CD4-positive, alpha-beta T cell treated with Interleukin-4 for 4 hours (primary cell): ENCODE results near the gene ADARB1.
"Not testable (repeated sequence)": the region's sequence is repeated elsewhere in the genome, so short reads cannot be mapped to it uniquely, and the experiment has no call there.

ENCODE experiments used
- DNase-seq: peaks from one replicate; pipeline ENCODE4 v3.0.0-alpha.2; 2020

The ADARB1 gene

GRCh38 chr21:45074048-45074817 lies at the start of gene ADARB1:
Gene ADARB1 (plus strand): TSS chr21:45074580. CDS start chr21:45171657, 97,077 bp downstream.
- DNase-seq, result peak; percentile 37

GRCh38 chr21:45026066-45026745 lies 48.2 kb upstream of the ADARB1 start:
- no peak for DNase-seq

- no peak for DNase-seq
Measured at GRCh38 chr21:45026826-45027225, 47.6 kb upstream of the ADARB1 start.

- DNase-seq, result no peak
Measured at GRCh38 chr21:45027241-45028196, 46.9 kb upstream of the ADARB1 start.

GRCh38 chr21:45028645-45029044 lies 45.7 kb upstream of the ADARB1 start:
- not testable (repeated sequence) for DNase-seq

GRCh38 chr21:45029298-45029947 lies 45.0 kb upstream of the ADARB1 start:
- no peak for DNase-seq

- DNase-seq, result no peak
Measured at GRCh38 chr21:45029948-45030681, 44.3 kb upstream of the ADARB1 start.

- no peak for DNase-seq
Measured at GRCh38 chr21:45030682-45031570, 43.5 kb upstream of the ADARB1 start.

GRCh38 chr21:45031571-45032191 lies 42.7 kb upstream of the ADARB1 start:
- DNase-seq, result no peak

- DNase-seq, result no peak
Measured at GRCh38 chr21:45032332-45032731, 42.0 kb upstream of the ADARB1 start.

- DNase-seq, result no peak
Measured at GRCh38 chr21:45032977-45033710, 41.2 kb upstream of the ADARB1 start.

GRCh38 chr21:45033791-45034555 lies 40.4 kb upstream of the ADARB1 start:
- DNase-seq, result no peak

- DNase-seq, result no peak
Measured at GRCh38 chr21:45034556-45035476, 39.6 kb upstream of the ADARB1 start.

GRCh38 chr21:45035477-45035848 lies 38.9 kb upstream of the ADARB1 start:
- DNase-seq, result no peak

GRCh38 chr21:45036630-45037029 lies 37.8 kb upstream of the ADARB1 start:
- no peak for DNase-seq

- DNase-seq, result no peak
Measured at GRCh38 chr21:45037986-45038385, 36.4 kb upstream of the ADARB1 start.

- no peak for DNase-seq
Measured at GRCh38 chr21:45039317-45040156, 34.8 kb upstream of the ADARB1 start.
